Caco-2 (cell line): ENCODE measurements around the gene PPP1R18. TPM values are rescaled to one million over a fixed set of nuclear protein-coding genes. Genes with fewer than 3 reads are reported as not detected.

Experiments
- BruUV-seq: library from RNA; stranded (reverse); fragments of 400-500 nt; replicated peaks from 2 replicates; lab custom pipeline; 2021; lab: Mats Ljungman, UMichigan
- CTCF ChIA-PET: fragments of 300-600 bp; sonication (Branson Sonifier 250); formaldehyde crosslinking; loops from one replicate; lab custom pipeline; 2022; ENCODE audit warnings: antibody characterized with exemption; lab: Charles Lee
- POLR2A ChIA-PET: fragments of 300-600 bp; sonication (Branson Sonifier 250); formaldehyde crosslinking; loops from one replicate; lab custom pipeline; 2022; ENCODE audit warnings: antibody characterized with exemption; lab: Charles Lee
- DNase-seq, 2 experiments: peaks; one replicate each; pipeline versions ENCODE4 v3.0.0 to v3.0.0-alpha.2; 2020 to 2022
- H3K27me3 ChIP-seq: replicated peaks from 2 replicates; pipeline ENCODE4 v1.6.0; 2011; ENCODE audit warnings: low read length; ENCODE audit not compliant: control insufficient read depth, insufficient read depth
- H3K36me3 ChIP-seq: 2 replicates; pipeline ENCODE4 v1.5.1; 2011; ENCODE audit warnings: low read length; ENCODE audit not compliant: control insufficient read depth, insufficient read depth
- H3K4me1 ChIP-seq: fragments of 250-450 bp; sonication (Bioruptor Pico); 2 replicates; pipeline ENCODE4 v1.5.1; 2020; ENCODE audit warnings: mild to moderate bottlenecking
- H3K4me3 ChIP-seq: 2 replicates; pipeline ENCODE4 v1.5.1; 2011; ENCODE audit warnings: low read depth, mild to moderate bottlenecking, control low read depth, low read length
- H3K9me3 ChIP-seq: fragments of 250-450 bp; sonication (Bioruptor Pico); 2 replicates; pipeline ENCODE4 v1.5.1; 2020; ENCODE audit warnings: mild to moderate bottlenecking, moderate library complexity
- H3K27ac Mint-ChIP-seq: one replicate; pipeline ENCODE4 v1.8.0; 2022; ENCODE audit warnings: mixed read lengths; ENCODE audit not compliant: unreplicated experiment
- H3K27me3 Mint-ChIP-seq: one replicate; pipeline ENCODE4 v1.8.0; 2022; ENCODE audit warnings: mixed read lengths; ENCODE audit not compliant: insufficient read depth, unreplicated experiment
- H3K36me3 Mint-ChIP-seq: one replicate; pipeline ENCODE4 v1.8.0; 2022; ENCODE audit warnings: mild to moderate bottlenecking, mixed read lengths; ENCODE audit not compliant: insufficient read depth, unreplicated experiment
- H3K4me1 Mint-ChIP-seq: one replicate; pipeline ENCODE4 v1.8.0; 2022; ENCODE audit warnings: low read depth, mixed read lengths; ENCODE audit not compliant: unreplicated experiment
- H3K4me3 Mint-ChIP-seq: one replicate; pipeline ENCODE4 v1.8.0; 2022; ENCODE audit warnings: mild to moderate bottlenecking, moderate library complexity, mixed read lengths; ENCODE audit not compliant: unreplicated experiment
- H3K9me3 Mint-ChIP-seq: one replicate; pipeline ENCODE4 v1.8.0; 2022; ENCODE audit warnings: mixed read lengths; ENCODE audit not compliant: unreplicated experiment
- intact Hi-C: fragments of 100-400 bp; cut with micrococcal nuclease; formaldehyde crosslinking; loops from one replicate; pipeline ENCODE4 v1.10.0; 2022; ENCODE audit not compliant: unreplicated experiment
- total RNA-seq: library from RNA; stranded (reverse); gene quantifications from 2 replicates; pipeline ENCODE4 v1.2.3, GENCODE V29; 2022
- TF ChIP-seq, protein P1 (sequence below), 2 experiments: fragments of 200-600 bp in 1 of 2; IDR thresholded peaks; 1 replicate in 1 of 2; 2 replicates in 1 of 2; pipeline versions ENCODE4 v1.5.1 to v1.8.0; 2011 to 2022; ENCODE audit warnings: antibody characterized with exemption in 1 of 2, control low read depth in 1 of 2, inconsistent platforms in 1 of 2, low read depth in 1 of 2, low read length in 1 of 2, mild to moderate bottlenecking in 1 of 2, moderate library complexity in 1 of 2; ENCODE audit not compliant: insufficient read depth in 1 of 2, severe bottlenecking in 1 of 2, unreplicated experiment in 1 of 2

The PPP1R18 gene
- total RNA-seq, 1 experiment from 2014 or later, result 6.6 TPM

DNA sequence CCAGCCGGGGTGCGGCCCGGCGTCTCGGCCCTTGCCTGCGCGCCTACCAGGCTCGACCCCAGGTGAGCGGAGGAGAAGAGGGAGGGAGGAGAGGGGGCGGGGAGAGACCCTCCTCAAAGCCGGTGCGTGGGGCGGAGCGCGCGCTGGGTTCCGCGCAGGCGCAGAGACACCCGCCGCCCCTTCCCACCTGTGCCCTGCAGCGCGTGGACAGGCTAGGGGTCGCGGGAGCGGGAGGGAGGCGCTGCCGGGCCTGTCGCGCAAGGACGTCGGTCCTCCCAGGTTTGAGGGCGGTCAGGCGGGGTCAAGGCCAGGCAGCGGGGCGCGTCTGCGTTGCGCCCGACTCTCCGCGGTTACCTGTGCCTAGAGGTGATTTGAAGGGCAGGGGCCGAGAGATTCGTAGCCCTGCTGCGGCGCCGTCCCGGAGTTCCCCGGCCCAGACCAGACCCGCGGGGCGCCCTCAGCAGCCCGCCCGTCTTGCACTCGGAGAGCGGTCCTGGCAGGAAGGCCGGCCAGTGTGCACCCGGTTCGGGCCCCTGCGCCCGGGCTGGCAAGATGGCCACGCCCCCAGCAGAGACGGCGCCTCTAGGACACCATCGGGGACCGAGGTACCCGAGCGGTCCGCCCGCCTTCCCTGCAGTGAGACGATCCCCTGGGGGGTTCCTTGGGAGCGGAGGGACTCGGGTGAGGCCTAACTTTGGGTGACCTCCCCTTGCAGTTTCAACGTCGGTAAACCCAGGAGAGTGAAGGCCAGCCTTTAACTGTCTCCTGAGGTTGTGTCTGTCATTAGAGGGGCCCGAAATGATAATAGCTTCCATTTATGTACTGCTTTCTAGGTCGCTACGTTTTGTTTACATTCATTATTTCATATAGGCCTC lies 39.0 kb downstream of the PPP1R18 start:
- TF ChIP-seq, protein P1, sequence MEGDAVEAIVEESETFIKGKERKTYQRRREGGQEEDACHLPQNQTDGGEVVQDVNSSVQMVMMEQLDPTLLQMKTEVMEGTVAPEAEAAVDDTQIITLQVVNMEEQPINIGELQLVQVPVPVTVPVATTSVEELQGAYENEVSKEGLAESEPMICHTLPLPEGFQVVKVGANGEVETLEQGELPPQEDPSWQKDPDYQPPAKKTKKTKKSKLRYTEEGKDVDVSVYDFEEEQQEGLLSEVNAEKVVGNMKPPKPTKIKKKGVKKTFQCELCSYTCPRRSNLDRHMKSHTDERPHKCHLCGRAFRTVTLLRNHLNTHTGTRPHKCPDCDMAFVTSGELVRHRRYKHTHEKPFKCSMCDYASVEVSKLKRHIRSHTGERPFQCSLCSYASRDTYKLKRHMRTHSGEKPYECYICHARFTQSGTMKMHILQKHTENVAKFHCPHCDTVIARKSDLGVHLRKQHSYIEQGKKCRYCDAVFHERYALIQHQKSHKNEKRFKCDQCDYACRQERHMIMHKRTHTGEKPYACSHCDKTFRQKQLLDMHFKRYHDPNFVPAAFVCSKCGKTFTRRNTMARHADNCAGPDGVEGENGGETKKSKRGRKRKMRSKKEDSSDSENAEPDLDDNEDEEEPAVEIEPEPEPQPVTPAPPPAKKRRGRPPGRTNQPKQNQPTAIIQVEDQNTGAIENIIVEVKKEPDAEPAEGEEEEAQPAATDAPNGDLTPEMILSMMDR (IDR thresholded peaks at IDR 0.05; ENCODE audit: insufficient read depth in 1 of 2, low read depth in 1 of 2, low read length in 1 of 2, severe bottlenecking in 1 of 2, unreplicated experiment in 1 of 2), result no peak
- peak overlapping the region; percentile 67 for H3K27ac Mint-ChIP-seq
- POLR2A ChIA-PET, result interaction anchor here (0.6 to 1.0 kb wide), 2 partner anchors 13 to 70 kb away, joined by 5 to 9 read pairs; partner anchors contain the start of gene MDC1
- DNase-seq, result peak; percentile 78 to 88
- BruUV-seq, result no TSS peak
- peaks cover 61% of the 10 kb centered on the region for H3K36me3 Mint-ChIP-seq
- no peaks in the 10 kb centered on the region for H3K27me3 Mint-ChIP-seq
- H3K4me3 Mint-ChIP-seq, result peak overlapping the region; percentile 82
- H3K9me3 Mint-ChIP-seq, result no peaks in the 10 kb centered on the region
- Histone ChIP-seq H3K4me3 (peak overlapping the region; percentile 83), H3K4me1 (no peaks in the 10 kb centered on the region), H3K9me3 (no peaks in the 10 kb centered on the region), H3K36me3 (peaks cover 2% of the 10 kb centered on the region; the same call in 1 of the 2 replicates), H3K27me3 (no peaks in the 10 kb centered on the region)
- H3K4me1 Mint-ChIP-seq, result peaks cover 12% of the 10 kb centered on the region
- intact Hi-C loops, result loop anchor here (1.0 to 2.0 kb wide), 3 partner anchors 25 to 75 kb away; partner anchors contain the start of genes DHX16, MRPS18B and PPP1R10
- CTCF ChIA-PET, result no interaction called here

DNA sequence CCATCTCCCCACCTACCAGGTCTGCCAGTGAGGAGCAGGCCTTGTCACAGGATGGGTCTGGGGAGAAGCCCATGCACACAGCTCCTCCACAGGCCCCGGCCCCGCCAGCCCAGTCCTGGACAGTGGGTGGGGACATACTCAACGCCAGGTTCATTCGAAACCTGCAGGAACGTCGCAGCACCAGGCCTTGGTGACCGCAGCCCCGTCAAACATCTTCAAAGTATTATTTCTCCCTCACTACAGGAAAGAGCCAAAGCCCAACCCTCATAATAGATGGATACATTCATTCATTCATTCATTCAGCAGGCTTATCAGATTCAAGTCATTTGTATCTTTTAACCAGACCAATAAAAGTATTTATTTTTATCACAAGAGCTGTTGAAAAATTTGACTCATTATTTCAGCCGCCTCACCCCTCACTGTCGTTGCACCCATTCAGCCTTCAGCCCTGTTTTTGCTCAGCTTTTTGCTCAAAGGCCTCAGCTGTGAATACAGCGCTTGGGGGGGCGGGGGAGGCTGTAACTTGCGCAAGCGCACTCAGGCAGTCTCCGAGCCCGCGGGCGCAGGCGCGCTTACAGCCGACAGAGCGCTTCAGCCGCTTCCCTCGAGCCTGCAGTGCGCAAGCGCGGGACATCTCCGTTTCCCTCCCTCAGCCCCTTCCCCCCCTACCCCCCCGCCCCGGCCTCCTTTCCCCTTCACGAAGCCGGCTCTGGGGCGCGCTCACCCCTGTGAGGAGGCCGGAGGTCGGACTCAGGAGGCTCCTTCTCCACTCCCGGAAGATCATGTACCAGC lies 39.8 kb downstream of the PPP1R18 start, which contains the start of gene C6orf136:
Gene C6orf136 (plus strand): TSS at position 684 of the 792 bp plus-strand sequence. CDS start 99 bp downstream, at position 783.
- ChIA-PET POLR2A (interaction anchor here (0.6 to 1.1 kb wide), 6 partner anchors 19 to 77 kb away, joined by 3 to 9 read pairs (median 3); partner anchors contain the start of genes ABCF1 and MDC1), CTCF (interaction anchor here (0.6 kb wide), 3 partner anchors 16 to 176 kb away, joined by 3 to 5 read pairs (median 4); no protein-coding TSS in a partner anchor)
- H3K9me3 ChIP-seq, result no peaks in the 10 kb centered on the region
- peak; percentile 91 to 93 for DNase-seq
- TSS peak; percentile 66 for BruUV-seq
- no peaks in the 10 kb centered on the region for H3K27me3 Mint-ChIP-seq
- no peaks in the 10 kb centered on the region for H3K27me3 ChIP-seq
- no peaks in the 10 kb centered on the region for H3K4me1 ChIP-seq
- peaks cover 2% of the 10 kb centered on the region for H3K36me3 ChIP-seq
- H3K4me1 Mint-ChIP-seq, result peaks cover 16% of the 10 kb centered on the region
- no peaks in the 10 kb centered on the region for H3K9me3 Mint-ChIP-seq
- H3K4me3 Mint-ChIP-seq, result peak within 1 kb of the TSS; percentile 82
- peaks cover 53% of the 10 kb centered on the region for H3K36me3 Mint-ChIP-seq
- TF ChIP-seq, protein P1 (IDR thresholded peaks at IDR 0.05; ENCODE audit: insufficient read depth in 1 of 2, low read depth in 1 of 2, low read length in 1 of 2, severe bottlenecking in 1 of 2, unreplicated experiment in 1 of 2), result no peak
- peak within 1 kb of the TSS; percentile 67 for H3K27ac Mint-ChIP-seq
- intact Hi-C loops, result loop anchor here (1.0 to 2.0 kb wide), 3 partner anchors 26 to 76 kb away; partner anchors contain the start of genes DHX16, MRPS18B and PPP1R10
- H3K4me3 ChIP-seq, result peak within 1 kb of the TSS; percentile 83
